Transverse colon (tissue), 4 donors: ENCODE measurements around the gene TFEB. TPM values are rescaled to one million over a fixed set of nuclear protein-coding genes. Genes with fewer than 3 reads are reported as not detected.

Source experiments
- DNase-seq: peaks from one replicate; pipeline ENCODE4 v3.0.0-alpha.2; 2019
- H3K27ac ChIP-seq, 4 donors: fragments of 200-600 bp; sonication (generic); 2 replicates each; pipeline ENCODE4 v1.5.1; 2016 to 2018; ENCODE audit warnings: inconsistent platforms in 4 of 4
- H3K27me3 ChIP-seq: fragments of 200-600 bp; sonication (generic); 2 replicates; pipeline ENCODE4 v1.5.1; 2017; ENCODE audit warnings: inconsistent platforms
- H3K36me3 ChIP-seq, 4 donors: fragments of 200-600 bp; sonication (generic); 2 replicates each; pipeline ENCODE4 v1.5.1; 2017 to 2019; ENCODE audit warnings: inconsistent platforms in 4 of 4
- H3K4me1 ChIP-seq, 4 donors: fragments of 200-600 bp; sonication (generic); 2 replicates each; pipeline ENCODE4 v1.5.1; 2017 to 2020; ENCODE audit warnings: inconsistent platforms in 4 of 4
- H3K4me3 ChIP-seq, 4 donors: fragments of 200-600 bp; sonication (generic); 1 replicate in 1 of 4; 2 replicates in 3 of 4; pipeline versions ENCODE4 v1.5.1 to v1.6.1; 2017 to 2019; ENCODE audit warnings: inconsistent platforms in 4 of 4
- H3K9me3 ChIP-seq, 2 donors: fragments of 200-600 bp; sonication (generic); 2 replicates each; pipeline ENCODE4 v1.5.1; 2017 to 2019; ENCODE audit warnings: inconsistent platforms in 2 of 2
- EP300 ChIP-seq: sonication (generic); formaldehyde crosslinking; IDR thresholded peaks from one replicate; pipeline ENCODE4 v1.6.1; 2017; ENCODE audit warnings: antibody characterized with exemption, low read depth
- POLR2A ChIP-seq: fragments of 450-650 bp; IDR thresholded peaks from one replicate; pipeline ENCODE4 v1.6.1; 2016; ENCODE audit warnings: antibody characterized with exemption, mild to moderate bottlenecking, moderate library complexity
- POLR2AphosphoS5 ChIP-seq, 3 donors: sonication (generic); formaldehyde crosslinking; IDR thresholded peaks; one replicate each; pipeline ENCODE4 v1.6.1; 2016; ENCODE audit warnings: antibody characterized with exemption in 3 of 3
- WGBS, 2 donors: methylation state at CpG; one replicate each; pipeline ENCODE4 v1.1.5; 2018; ENCODE audit warnings: low coverage in 1 of 2; 5-methylcytosine and 5-hydroxymethylcytosine counted together
- in situ Hi-C, 4 donors: fragments of 200-750 bp; cut with MboI; loops; one replicate each; pipeline versions ENCODE4 v1.15.0 to v1.15.1; 2017; ENCODE audit warnings: low sequenced_read_pairs in 3 of 4, low pct_ligation_motif_present in 1 of 4, low pct_unique_long_range_greater_than_20kb in 1 of 4
- intact Hi-C: fragments of 100-400 bp; cut with DNase I; formaldehyde crosslinking; loops from one replicate; pipeline ENCODE4 v1.15.1; 2023; ENCODE audit warnings: low total_unique reads
- total RNA-seq, 4 donors: library from RNA; depleted of rRNA; stranded (reverse); fragments of >200 nt; gene quantifications; one replicate each; pipeline ENCODE4 v1.1.0, GENCODE V29; 2016
- TF ChIP-seq, protein P1 (sequence below), 5 experiments: fragments of 200-600 bp in 3 of 5; fragments of 450-650 bp in 2 of 5; sonication (generic) in 3 of 5; IDR thresholded peaks; 1 replicate in 2 of 5; 2 replicates in 3 of 5; pipeline ENCODE4 v1.5.1; 2016 to 2017; ENCODE audit warnings: antibody characterized with exemption in 5 of 5, inconsistent platforms in 3 of 5, mild to moderate bottlenecking in 2 of 5, moderate library complexity in 1 of 5

Gene TFEB
- total RNA-seq, 4 donors from 2014 or later: 30.4 to 47.1 (median 38.1) TPM

DNA sequence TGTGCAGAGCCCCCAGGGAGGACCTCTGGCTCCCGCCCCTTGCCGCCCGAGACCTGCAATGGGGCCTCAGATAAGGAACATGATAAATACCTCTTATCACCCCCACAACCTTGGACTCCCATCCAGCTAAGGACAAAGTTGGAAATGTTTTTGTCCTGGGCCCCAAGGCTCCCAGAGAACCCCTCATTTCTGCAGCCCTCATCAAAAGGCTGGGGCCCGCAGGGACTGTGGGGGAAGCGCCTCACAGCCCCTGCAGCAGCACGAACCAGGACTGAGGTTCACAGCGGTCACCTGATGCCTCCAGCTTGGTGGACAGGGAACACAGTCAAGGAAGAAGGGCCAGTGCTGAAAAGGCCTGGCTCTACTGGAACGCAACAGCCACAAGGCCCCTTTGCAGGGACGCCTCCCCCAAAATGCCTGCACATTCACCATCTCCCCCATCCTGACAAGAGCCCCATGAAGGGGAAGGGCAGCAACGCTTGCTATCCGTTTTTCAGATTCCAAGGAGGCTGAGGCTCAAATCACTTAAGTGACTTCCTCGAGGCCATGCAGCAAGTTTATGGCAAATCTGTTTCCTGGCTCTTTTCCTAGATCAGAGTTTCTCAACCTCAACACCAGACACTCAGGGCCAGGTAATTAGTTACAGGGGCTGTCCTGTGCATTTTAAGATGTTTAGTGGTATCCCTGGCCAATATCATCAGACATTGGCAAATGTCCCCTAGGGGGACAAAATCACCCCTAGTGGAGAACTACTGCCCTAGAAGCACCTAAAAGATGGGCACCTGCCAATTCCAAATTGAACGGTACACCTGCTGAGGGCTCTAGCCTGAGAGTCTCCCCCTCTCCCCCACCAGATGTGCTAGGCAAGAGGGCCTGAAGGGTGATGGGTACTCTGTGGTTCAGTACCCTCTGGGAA lies 10.6 kb downstream of the TFEB start:
- H3K9me3 ChIP-seq: no peaks in the 10 kb centered on the region
- TF ChIP-seq POLR2AphosphoS5 (IDR thresholded peaks at IDR 0.05): no peak
- no peak for TF ChIP-seq POLR2A
- TF ChIP-seq EP300: no peak
- TF ChIP-seq, protein P1, sequence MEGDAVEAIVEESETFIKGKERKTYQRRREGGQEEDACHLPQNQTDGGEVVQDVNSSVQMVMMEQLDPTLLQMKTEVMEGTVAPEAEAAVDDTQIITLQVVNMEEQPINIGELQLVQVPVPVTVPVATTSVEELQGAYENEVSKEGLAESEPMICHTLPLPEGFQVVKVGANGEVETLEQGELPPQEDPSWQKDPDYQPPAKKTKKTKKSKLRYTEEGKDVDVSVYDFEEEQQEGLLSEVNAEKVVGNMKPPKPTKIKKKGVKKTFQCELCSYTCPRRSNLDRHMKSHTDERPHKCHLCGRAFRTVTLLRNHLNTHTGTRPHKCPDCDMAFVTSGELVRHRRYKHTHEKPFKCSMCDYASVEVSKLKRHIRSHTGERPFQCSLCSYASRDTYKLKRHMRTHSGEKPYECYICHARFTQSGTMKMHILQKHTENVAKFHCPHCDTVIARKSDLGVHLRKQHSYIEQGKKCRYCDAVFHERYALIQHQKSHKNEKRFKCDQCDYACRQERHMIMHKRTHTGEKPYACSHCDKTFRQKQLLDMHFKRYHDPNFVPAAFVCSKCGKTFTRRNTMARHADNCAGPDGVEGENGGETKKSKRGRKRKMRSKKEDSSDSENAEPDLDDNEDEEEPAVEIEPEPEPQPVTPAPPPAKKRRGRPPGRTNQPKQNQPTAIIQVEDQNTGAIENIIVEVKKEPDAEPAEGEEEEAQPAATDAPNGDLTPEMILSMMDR (IDR thresholded peaks at IDR 0.05): no peak
- H3K27ac ChIP-seq: peak overlapping the region in 3 of 4 donors; percentile 11 to 61 (median 58)
- in situ Hi-C loops (no loop called here), intact Hi-C loops (no loop called here)
- H3K27me3 ChIP-seq: no peaks in the 10 kb centered on the region
- H3K4me1 ChIP-seq: peaks cover 32 to 58% (median 46%) of the 10 kb centered on the region in 4 donors
- H3K4me3 ChIP-seq: no peak overlapping the region
- H3K36me3 ChIP-seq: no peaks in the 10 kb centered on the region
- 76% methylated on average over 13 of the region's 13 CpGs; no CpG with 5 or more reads in 1 of the 2 donors for WGBS, 2 donors
- DNase-seq: no peak

DNA sequence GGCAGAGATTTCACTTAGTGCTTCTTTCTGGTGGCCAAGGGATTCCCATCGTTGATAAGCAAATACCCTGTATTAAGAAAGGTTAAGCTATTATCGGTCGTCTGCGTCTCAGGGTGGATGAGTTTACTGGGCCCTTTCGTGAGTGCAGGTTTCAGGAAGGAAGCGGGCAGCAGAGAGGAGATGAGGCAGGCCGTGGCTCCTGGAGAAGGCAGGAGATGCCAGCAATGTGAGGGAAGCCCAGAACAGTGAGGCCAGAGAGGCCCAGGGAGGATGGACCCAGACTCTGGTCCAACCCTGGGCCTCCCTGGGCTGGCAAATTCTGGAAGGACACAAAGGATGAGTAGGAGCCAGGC lies 11.2 kb downstream of the TFEB start:
- intact Hi-C loops (no loop called here), in situ Hi-C loops (no loop called here)
- TF ChIP-seq POLR2AphosphoS5 (IDR thresholded peaks at IDR 0.05): no peak
- TF ChIP-seq, protein P1 (IDR thresholded peaks at IDR 0.05): no peak
- TF ChIP-seq EP300: no peak
- no peak for TF ChIP-seq POLR2A
- Histone ChIP-seq H3K27ac (peak overlapping the region in 3 of 4 donors; percentile 11 to 61 (median 58)), H3K9me3 (no peaks in the 10 kb centered on the region), H3K36me3 (no peaks in the 10 kb centered on the region), H3K4me1 (peaks cover 30 to 58% (median 43%) of the 10 kb centered on the region in 4 donors), H3K4me3 (no peak overlapping the region), H3K27me3 (no peaks in the 10 kb centered on the region)
- peak; percentile 14 for DNase-seq
- WGBS, 2 donors: 67 to 80% methylated on average over 3 to 7 of the region's 7 CpGs

DNA sequence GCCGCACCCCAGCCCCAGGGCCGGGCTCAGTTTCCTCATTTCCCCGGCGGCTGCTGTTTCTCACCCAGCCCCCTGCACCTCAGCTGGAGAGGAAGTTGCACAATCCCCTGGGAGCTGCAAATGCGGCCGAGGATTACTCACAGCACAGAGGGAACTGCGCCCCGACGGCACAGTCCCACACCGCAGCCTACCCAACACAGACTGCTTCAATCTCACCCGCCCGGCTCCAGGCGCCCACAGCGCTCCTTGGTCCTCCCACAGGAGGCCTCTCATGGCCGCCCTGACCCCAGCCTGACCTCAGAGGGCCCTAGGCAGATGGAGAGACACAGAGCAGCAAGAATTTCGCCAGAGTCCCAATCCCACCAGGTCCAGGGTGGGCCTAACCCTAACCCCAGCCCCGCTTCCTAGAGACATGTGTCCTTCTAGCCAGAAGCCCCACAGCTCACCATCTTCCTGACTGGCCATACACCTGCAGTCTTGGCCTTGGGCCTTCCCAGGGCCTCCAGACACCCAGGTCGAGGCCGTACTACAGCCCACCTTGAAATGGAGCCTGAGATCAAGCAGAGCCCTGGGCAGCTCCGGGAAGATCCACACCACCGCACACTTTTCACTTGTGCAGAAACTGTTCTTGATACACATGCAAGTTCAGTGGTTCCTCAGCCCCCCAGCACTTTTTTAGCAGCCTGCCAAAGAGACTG lies 11.7 kb downstream of the TFEB start:
- Histone ChIP-seq H3K4me1 (peaks cover 30 to 58% (median 39%) of the 10 kb centered on the region in 4 donors), H3K4me3 (no peak overlapping the region), H3K9me3 (no peaks in the 10 kb centered on the region), H3K27me3 (no peaks in the 10 kb centered on the region), H3K27ac (peak overlapping the region; percentile 11 to 61 (median 48)), H3K36me3 (no peaks in the 10 kb centered on the region)
- peak in 1 of 3 donors; percentile 49 for TF ChIP-seq POLR2AphosphoS5 (IDR thresholded peaks at IDR 0.05)
- no peak for TF ChIP-seq EP300
- TF ChIP-seq POLR2A: peak; percentile 28
- intact Hi-C loops (no loop called here), in situ Hi-C loops (no loop called here)
- 72% methylated on average over 21 of the region's 21 CpGs; no CpG with 5 or more reads in 1 of the 2 donors for WGBS, 2 donors
- peak; percentile 70 for DNase-seq

DNA sequence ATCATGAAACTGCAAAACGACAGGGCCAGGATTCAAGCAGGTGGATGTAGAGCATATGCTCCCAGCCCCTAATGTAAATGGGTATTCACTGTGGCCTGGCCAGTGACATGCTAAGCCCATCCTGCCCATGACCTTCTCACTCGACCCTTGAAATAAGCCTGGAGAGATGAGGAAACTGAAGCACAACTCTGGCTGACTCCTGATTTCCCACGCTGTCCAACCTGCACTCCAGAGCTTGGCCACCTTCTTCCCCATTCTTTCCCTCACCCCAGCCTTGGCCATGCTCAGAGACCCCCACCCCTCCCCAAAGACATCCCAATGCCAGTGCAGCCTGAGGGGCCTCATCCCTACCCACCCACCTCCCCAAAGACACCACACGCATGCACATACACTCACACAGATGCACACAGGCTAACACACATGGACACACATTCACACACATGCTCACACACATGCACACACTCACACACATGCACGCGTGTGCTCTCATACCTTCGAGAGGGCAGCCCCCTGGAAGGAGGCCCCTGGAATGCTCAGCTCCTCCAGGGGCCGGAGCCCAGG lies 12.4 kb downstream of the TFEB start:
- DNase-seq: no peak
- intact Hi-C loops: no loop called here
- H3K9me3 ChIP-seq: no peaks in the 10 kb centered on the region
- TF ChIP-seq POLR2A: no peak
- TF ChIP-seq POLR2AphosphoS5 (IDR thresholded peaks at IDR 0.05): no peak
- TF ChIP-seq, protein P1 (IDR thresholded peaks at IDR 0.05): no peak
- TF ChIP-seq EP300: no peak
- peaks cover 24 to 56% (median 34%) of the 10 kb centered on the region in 4 donors for H3K4me1 ChIP-seq
- WGBS, 2 donors: 71 to 88% methylated on average over 1 to 8 of the region's 8 CpGs
- in situ Hi-C loops: no loop called here
- H3K4me3 ChIP-seq: no peak overlapping the region
- no peaks in the 10 kb centered on the region for H3K36me3 ChIP-seq
- H3K27me3 ChIP-seq: no peaks in the 10 kb centered on the region
- peak overlapping the region in 2 of 4 donors; percentile 58 to 61 for H3K27ac ChIP-seq
